IgD-negative memory B cell (primary cell): Measurements from ENCODE around the gene TGM6. TPM values are rescaled to one million over a fixed set of nuclear protein-coding genes. Genes with fewer than 3 reads are reported as not detected.
"Not testable (repeated sequence)": the region's sequence is repeated elsewhere in the genome, so short reads cannot be mapped to it uniquely, and the experiment has no call there.

Experiments used
- H3K27ac Mint-ChIP-seq, 3 donors: one replicate each; pipeline ENCODE4 v1.8.0; 2020 to 2022; ENCODE audit warnings: mild to moderate bottlenecking in 3 of 3, mixed read lengths in 3 of 3, moderate library complexity in 1 of 3
- H3K27me3 Mint-ChIP-seq: one replicate; pipeline ENCODE4 v1.8.0; 2021; ENCODE audit warnings: mixed read lengths
- H3K36me3 Mint-ChIP-seq: one replicate; pipeline ENCODE4 v1.8.0; 2020; ENCODE audit warnings: mild to moderate bottlenecking, mixed read lengths
- H3K4me1 Mint-ChIP-seq, 3 donors: one replicate each; pipeline ENCODE4 v1.8.0; 2020 to 2022; ENCODE audit warnings: mixed read lengths in 3 of 3, mild to moderate bottlenecking in 1 of 3
- H3K4me3 Mint-ChIP-seq, 4 donors: one replicate each; pipeline ENCODE4 v1.8.0; 2020 to 2022; ENCODE audit warnings: mild to moderate bottlenecking in 4 of 4, mixed read lengths in 4 of 4, moderate library complexity in 3 of 4
- H3K9me3 Mint-ChIP-seq, 3 donors: one replicate each; pipeline ENCODE4 v1.8.0; 2020 to 2021; ENCODE audit warnings: mixed read lengths in 3 of 3, mild to moderate bottlenecking in 1 of 3
- polyA plus RNA-seq: library from polyadenylated mRNA; unstranded; fragments of 300-500 nt; fragmentation: Illumina TruSeq; gene quantifications from one replicate; pipeline ENCODE4 v1.2.3, GENCODE V29; 2021

Gene TGM6
- polyA plus RNA-seq, 1 donor from 2014 or later = not detected

DNA sequence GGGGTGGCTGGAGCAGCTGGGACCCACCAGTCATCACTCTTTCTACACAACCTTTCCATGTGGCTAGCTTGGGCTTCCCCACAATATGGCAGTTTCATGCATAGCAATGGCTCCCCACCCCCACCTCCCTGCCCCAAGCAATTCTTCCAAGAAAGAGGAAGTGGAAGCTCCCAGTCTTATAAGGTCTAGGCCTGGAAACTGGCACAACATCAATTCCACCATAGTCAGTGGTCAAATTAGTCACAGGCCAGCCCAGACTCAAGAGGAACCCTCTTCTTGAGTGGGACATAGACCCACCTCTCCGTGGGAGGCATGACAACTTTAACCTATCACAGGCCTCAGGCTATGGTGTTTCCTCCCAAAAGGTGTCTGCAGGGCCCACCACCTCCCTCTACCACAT lies 17.7 kb downstream of the TGM6 start:
- Mint-ChIP-seq H3K36me3 (no peaks in the 10 kb centered on the region), H3K27me3 (peaks cover 3% of the 10 kb centered on the region), H3K4me3 (no peak overlapping the region), H3K9me3 (no peaks in the 10 kb centered on the region), H3K4me1 (no peaks in the 10 kb centered on the region), H3K27ac (no peak overlapping the region)

DNA sequence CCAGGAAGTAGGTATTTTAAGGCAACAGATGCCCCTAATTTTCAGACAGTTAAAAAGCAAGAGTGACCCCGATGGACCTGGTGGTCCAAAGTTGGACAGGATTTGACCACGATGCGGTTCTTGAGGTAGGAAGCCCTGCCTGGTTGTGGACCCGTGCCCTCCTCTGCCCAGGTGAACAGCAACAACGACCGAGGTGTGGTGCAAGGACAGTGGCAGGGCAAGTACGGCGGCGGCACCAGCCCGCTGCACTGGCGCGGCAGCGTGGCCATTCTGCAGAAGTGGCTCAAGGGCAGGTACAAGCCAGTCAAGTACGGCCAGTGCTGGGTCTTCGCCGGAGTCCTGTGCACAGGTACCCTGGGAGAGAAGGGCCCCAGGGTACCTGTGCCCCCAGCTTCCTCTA lies 18.7 kb downstream of the TGM6 start:
- peaks cover 3% of the 10 kb centered on the region for H3K27me3 Mint-ChIP-seq
- no peaks in the 10 kb centered on the region for H3K4me1 Mint-ChIP-seq
- H3K9me3 Mint-ChIP-seq = peaks cover 0 to 2% (median 0%) of the 10 kb centered on the region in 3 donors
- no peak overlapping the region for H3K4me3 Mint-ChIP-seq
- H3K36me3 Mint-ChIP-seq = no peaks in the 10 kb centered on the region
- no peak overlapping the region for H3K27ac Mint-ChIP-seq

DNA sequence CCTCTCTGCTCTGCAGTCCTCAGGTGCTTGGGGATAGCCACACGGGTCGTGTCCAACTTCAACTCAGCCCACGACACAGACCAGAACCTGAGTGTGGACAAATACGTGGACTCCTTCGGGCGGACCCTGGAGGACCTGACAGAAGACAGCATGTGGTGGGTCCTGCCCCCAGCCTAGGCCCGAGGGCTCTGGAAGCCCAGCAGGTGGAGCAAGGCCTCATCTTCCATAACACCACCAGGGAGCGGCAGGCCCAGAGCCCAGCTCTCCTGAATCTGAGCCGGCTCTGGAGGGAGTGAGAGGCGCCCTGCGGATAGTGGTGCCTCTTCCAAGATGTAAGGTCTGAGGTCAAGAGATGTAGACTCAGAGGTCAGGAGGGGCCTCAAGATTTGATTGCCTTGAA lies 19.6 kb downstream of the TGM6 start:
- no peaks in the 10 kb centered on the region for H3K36me3 Mint-ChIP-seq
- H3K4me1 Mint-ChIP-seq = no peaks in the 10 kb centered on the region
- no peak overlapping the region for H3K4me3 Mint-ChIP-seq
- no peak overlapping the region for H3K27ac Mint-ChIP-seq
- peaks cover 3% of the 10 kb centered on the region for H3K27me3 Mint-ChIP-seq
- H3K9me3 Mint-ChIP-seq = peaks cover 0 to 9% (median 0%) of the 10 kb centered on the region in 3 donors

DNA sequence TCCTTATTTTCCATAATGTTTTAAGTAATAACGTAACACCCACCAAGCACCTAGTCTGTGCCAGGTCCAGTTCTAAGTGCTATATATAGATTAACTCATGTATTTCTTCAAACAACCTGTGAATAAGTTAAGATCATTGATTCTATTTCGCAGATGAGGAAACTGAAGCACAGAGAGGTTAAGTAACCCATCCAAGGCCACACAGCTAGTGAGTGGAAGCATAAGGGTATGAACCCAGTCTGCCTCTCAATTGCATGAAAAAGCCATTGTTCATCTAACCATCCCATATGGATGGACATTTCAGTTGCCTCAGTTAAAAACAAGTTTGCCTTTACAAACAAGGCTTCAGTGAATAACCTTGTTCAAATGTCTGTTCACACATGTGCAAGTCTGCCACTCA lies 20.8 kb downstream of the TGM6 start:
- H3K36me3 Mint-ChIP-seq = peaks cover 1% of the 10 kb centered on the region
- no peak overlapping the region for H3K4me3 Mint-ChIP-seq
- peaks cover 7% of the 10 kb centered on the region for H3K27me3 Mint-ChIP-seq
- no peaks in the 10 kb centered on the region for H3K4me1 Mint-ChIP-seq
- peaks cover 0 to 10% (median 2%) of the 10 kb centered on the region in 3 donors for H3K9me3 Mint-ChIP-seq
- H3K27ac Mint-ChIP-seq = no peak overlapping the region

GRCh38 chr20:2402271-2402980 lies 21.7 kb downstream of the TGM6 start:
- Mint-ChIP-seq H3K36me3 (peaks cover 1% of the 10 kb centered on the region), H3K9me3 (peaks cover 0 to 10% (median 2%) of the 10 kb centered on the region in 3 donors), H3K27me3 (peaks cover 6% of the 10 kb centered on the region), H3K4me3 (no peak overlapping the region), H3K27ac (no peak overlapping the region), H3K4me1 (no peaks in the 10 kb centered on the region)

DNA sequence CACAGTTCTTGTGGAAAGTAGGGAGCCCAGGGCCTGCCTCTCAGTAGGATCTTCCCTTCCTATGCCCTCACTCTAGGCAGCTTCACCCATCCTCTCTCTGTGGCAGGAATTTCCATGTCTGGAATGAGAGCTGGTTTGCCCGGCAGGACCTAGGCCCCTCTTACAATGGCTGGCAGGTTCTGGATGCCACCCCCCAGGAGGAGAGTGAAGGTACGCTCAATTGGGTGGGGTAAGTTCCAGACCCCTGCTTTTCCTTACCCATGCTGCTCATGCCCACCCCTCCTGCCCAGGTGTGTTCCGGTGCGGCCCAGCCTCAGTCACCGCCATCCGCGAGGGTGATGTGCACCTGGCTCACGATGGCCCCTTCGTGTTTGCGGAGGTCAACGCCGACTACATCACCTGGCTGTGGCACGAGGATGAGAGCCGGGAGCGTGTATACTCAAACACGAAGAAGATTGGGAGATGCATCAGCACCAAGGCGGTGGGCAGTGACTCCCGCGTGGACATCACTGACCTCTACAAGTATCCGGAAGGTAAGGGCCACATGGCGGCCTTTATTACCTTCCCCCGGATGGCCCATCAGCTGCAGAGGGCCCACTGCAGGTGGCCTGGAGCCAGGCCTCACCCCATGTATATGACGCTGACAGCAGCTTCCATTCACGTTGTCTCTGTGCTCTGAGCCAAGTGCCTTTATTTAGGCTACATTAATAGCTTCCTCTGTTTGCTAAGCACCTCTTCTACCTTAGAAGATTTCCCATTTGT lies 22.8 kb downstream of the TGM6 start:
- no peak overlapping the region for H3K27ac Mint-ChIP-seq
- peaks cover 0 to 10% (median 2%) of the 10 kb centered on the region in 3 donors for H3K9me3 Mint-ChIP-seq
- peaks cover 5% of the 10 kb centered on the region for H3K27me3 Mint-ChIP-seq
- peaks cover 1% of the 10 kb centered on the region for H3K36me3 Mint-ChIP-seq
- H3K4me3 Mint-ChIP-seq = no peak overlapping the region
- no peaks in the 10 kb centered on the region for H3K4me1 Mint-ChIP-seq

- H3K4me1 Mint-ChIP-seq = no peaks in the 10 kb centered on the region
- peaks cover 1% of the 10 kb centered on the region for H3K36me3 Mint-ChIP-seq
- H3K27me3 Mint-ChIP-seq = peaks cover 7% of the 10 kb centered on the region
- no peak overlapping the region for H3K4me3 Mint-ChIP-seq
- H3K27ac Mint-ChIP-seq = no peak overlapping the region
- peaks cover 0 to 10% (median 2%) of the 10 kb centered on the region in 3 donors for H3K9me3 Mint-ChIP-seq
Measured at GRCh38 chr20:2405693-2406065, 25.0 kb downstream of the TGM6 start.

GRCh38 chr20:2407355-2407754 lies 26.7 kb downstream of the TGM6 start:
- H3K9me3 Mint-ChIP-seq, H3K27me3 Mint-ChIP-seq, H3K4me1 Mint-ChIP-seq, H3K36me3 Mint-ChIP-seq, H3K4me3 Mint-ChIP-seq, H3K27ac Mint-ChIP-seq: not testable (repeated sequence)

DNA sequence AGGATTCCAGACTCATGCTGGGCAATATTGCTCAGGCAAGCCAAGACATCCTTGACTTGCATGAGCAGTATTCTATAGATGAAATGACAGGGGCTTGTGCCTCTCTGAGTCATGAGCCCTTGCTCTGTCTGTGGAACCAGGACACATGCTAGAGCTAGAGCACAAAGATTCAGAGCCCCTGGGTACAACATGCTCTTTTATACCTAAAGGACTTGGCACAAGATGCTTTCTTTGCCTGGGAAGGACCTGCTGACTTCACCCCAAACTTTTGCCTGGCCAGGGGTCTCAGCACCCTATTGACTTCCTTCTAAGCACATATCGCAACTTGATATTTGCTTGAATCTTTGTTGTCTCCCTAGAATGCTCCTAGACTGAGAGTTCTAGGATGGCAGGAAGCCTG lies 27.4 kb downstream of the TGM6 start:
- peaks cover 6% of the 10 kb centered on the region for H3K27me3 Mint-ChIP-seq
- H3K36me3 Mint-ChIP-seq = peaks cover 1% of the 10 kb centered on the region
- H3K27ac Mint-ChIP-seq = no peak overlapping the region
- H3K9me3 Mint-ChIP-seq = peaks cover 0 to 10% (median 2%) of the 10 kb centered on the region in 3 donors
- no peaks in the 10 kb centered on the region for H3K4me1 Mint-ChIP-seq
- no peak overlapping the region for H3K4me3 Mint-ChIP-seq

DNA sequence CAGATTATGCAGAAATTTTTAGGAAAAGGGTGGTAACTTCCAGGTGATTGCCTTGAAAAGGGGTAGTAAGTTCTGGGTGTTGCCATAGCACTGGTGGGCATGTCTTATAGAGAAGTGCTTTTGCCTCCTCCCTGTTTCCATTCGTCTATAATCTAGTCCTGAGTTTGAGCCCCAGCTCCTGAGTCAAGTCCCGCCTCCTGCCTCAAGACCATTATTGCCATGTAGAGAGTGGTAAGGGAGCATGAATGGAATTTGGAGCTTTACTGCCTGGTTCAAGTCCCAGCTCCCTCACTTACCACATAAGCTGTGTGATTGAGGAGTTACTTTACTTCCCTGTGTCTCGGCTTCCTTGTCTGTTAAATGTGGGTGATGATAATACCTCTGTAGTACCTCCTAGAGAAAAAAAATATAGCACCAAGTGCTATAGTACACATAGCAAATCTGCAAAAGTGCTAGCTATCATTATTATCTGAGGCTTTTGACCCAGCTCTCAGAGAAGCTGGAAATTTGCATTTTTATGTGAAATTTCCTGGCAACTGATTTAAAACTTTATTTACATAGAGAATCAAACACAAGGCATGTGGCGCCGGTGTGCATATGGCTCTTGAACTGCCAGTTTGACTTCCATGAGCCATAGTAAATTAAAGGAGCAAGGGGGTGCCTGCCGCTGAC lies 36.0 kb downstream of the TGM6 start:
- Mint-ChIP-seq H3K36me3 (no peaks in the 10 kb centered on the region), H3K4me1 (peaks cover 0 to 2% (median 0%) of the 10 kb centered on the region in 3 donors), H3K27me3 (peaks cover 9% of the 10 kb centered on the region), H3K4me3 (no peak overlapping the region), H3K9me3 (no peaks in the 10 kb centered on the region), H3K27ac (no peak overlapping the region)

- Mint-ChIP-seq H3K4me1 (peaks cover 0 to 2% (median 0%) of the 10 kb centered on the region in 3 donors), H3K4me3 (no peak overlapping the region), H3K27me3 (peaks cover 9% of the 10 kb centered on the region), H3K27ac (no peak overlapping the region), H3K36me3 (peaks cover 2% of the 10 kb centered on the region), H3K9me3 (no peaks in the 10 kb centered on the region)
Measured at GRCh38 chr20:2417213-2417541, 36.5 kb downstream of the TGM6 start.

DNA sequence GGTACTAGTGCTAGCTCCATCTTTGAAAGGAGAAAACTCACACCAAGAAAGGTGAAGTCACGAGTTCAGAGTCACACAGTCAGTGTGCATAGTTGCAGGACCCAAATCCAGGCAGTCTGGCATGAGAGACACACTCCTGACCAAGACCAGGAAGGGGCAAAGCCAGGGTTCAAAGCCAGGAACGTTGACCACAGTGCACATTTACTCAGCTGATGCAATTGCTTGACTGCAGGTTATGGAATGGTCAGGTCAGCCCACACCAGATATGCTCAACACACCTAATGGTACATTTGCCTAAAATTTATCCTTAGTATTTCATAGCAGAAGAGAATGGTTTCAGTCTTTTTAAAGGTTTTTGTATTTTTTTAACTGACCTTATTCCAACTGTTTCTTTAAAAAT lies 37.7 kb downstream of the TGM6 start:
- Mint-ChIP-seq H3K4me3 (no peak overlapping the region), H3K27me3 (peaks cover 9% of the 10 kb centered on the region)

DNA sequence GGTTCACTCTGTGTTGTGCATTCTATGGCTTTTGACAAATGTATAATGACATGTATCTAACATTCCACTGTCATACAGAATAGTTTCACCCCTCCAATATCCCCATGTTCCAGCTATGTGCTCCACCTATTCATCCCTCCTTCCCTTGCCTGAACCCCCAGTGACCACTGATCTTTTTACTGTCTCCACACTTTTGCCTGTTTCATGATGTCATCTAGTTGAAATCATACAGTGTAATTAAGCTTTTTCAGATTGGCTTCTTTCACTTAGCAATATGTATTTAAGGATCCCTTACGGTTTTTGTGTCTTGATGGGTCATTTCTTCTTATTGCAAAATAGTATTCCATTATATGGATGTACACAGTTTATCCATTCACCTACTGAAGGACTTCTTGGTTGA lies 39.8 kb downstream of the TGM6 start:
- H3K4me3 Mint-ChIP-seq = no peak overlapping the region
- H3K27ac Mint-ChIP-seq = no peak overlapping the region
- H3K9me3 Mint-ChIP-seq = peaks cover 0 to 7% (median 4%) of the 10 kb centered on the region in 3 donors
- H3K36me3 Mint-ChIP-seq = peaks cover 7% of the 10 kb centered on the region
- peaks cover 9% of the 10 kb centered on the region for H3K27me3 Mint-ChIP-seq
- peaks cover 0 to under 1% (median 0%) of the 10 kb centered on the region in 3 donors for H3K4me1 Mint-ChIP-seq

More for the DNA sequence above, 37.7 kb downstream of the TGM6 start:
- Mint-ChIP-seq H3K27ac (no peak overlapping the region), H3K36me3 (peaks cover 6% of the 10 kb centered on the region), H3K4me1 (peaks cover 0 to 2% (median 0%) of the 10 kb centered on the region in 3 donors), H3K9me3 (peaks cover 0 to 2% (median under 1%) of the 10 kb centered on the region in 3 donors)

GRCh38 chr20:2421247-2421646 lies 40.5 kb downstream of the TGM6 start:
- no peak overlapping the region for H3K4me3 Mint-ChIP-seq
- H3K27ac Mint-ChIP-seq = no peak overlapping the region
- peaks cover 0 to 7% (median 4%) of the 10 kb centered on the region in 3 donors for H3K9me3 Mint-ChIP-seq
- peaks cover 6% of the 10 kb centered on the region for H3K27me3 Mint-ChIP-seq
- peaks cover 7% of the 10 kb centered on the region for H3K36me3 Mint-ChIP-seq
- H3K4me1 Mint-ChIP-seq = no peaks in the 10 kb centered on the region

DNA sequence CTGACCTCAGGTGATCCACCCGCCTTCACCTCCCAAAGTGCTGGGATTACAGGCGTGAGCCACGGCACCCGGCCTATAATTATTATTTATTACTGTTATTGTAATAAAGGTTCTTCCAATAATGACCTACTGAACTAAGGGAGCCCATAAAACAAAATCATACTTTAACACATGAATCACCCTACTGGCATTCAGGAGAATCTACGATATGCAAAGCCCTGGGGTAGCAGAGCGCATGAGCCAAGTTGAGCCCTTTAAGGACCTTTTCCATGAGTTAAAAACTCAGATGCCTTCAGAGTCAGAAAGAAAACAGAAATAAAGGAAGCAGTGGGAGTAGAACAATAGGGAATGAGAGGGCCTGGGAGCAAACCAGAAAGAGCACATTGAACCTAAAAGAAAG lies 48.4 kb downstream of the TGM6 start:
- Mint-ChIP-seq H3K9me3 (peaks cover 0 to 2% (median 0%) of the 10 kb centered on the region in 3 donors), H3K4me3 (no peak overlapping the region), H3K27ac (no peak overlapping the region), H3K27me3 (peaks cover 4% of the 10 kb centered on the region), H3K36me3 (peaks cover 2% of the 10 kb centered on the region), H3K4me1 (peaks cover 0 to 1% (median 0%) of the 10 kb centered on the region in 3 donors)
